Measurements from ENCODE around the gene MSL3B.

MSL3B gene

DNA sequence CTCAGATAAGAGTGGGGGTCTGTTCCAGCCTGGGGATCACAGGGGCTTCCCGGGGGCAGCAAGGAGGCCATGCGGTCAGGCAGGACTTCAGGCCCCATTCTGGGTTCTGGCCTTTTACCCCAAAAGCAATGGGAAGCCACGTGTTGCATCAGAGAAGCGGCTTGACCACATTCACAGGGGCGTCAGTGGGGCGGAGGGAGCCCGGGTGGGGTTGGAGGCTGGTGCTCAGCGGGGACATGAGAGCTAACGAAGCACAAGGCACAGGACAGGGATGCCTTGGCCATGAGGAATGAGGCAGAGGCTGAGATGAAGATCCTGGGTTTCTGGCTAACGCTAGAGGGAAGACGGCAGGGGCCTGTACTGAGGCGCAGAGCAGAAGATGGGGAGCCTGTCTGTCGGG is 19.9 kb downstream of the MSL3B start:
- Histone ChIP-seq H3K4me1 (no peaks in the 10 kb centered on the region), H3K9ac (ENCODE audit: low read depth in 2 of 2, low read length in 2 of 2) (no peak overlapping the region), H3K4me3 (no peak overlapping the region), H3K27ac (no peak overlapping the region), H3K27me3 (no peaks in the 10 kb centered on the region), H3K36me3 (no peaks in the 10 kb centered on the region), H3K9me3 (no peaks in the 10 kb centered on the region)
- TF ChIP-seq, protein P1, sequence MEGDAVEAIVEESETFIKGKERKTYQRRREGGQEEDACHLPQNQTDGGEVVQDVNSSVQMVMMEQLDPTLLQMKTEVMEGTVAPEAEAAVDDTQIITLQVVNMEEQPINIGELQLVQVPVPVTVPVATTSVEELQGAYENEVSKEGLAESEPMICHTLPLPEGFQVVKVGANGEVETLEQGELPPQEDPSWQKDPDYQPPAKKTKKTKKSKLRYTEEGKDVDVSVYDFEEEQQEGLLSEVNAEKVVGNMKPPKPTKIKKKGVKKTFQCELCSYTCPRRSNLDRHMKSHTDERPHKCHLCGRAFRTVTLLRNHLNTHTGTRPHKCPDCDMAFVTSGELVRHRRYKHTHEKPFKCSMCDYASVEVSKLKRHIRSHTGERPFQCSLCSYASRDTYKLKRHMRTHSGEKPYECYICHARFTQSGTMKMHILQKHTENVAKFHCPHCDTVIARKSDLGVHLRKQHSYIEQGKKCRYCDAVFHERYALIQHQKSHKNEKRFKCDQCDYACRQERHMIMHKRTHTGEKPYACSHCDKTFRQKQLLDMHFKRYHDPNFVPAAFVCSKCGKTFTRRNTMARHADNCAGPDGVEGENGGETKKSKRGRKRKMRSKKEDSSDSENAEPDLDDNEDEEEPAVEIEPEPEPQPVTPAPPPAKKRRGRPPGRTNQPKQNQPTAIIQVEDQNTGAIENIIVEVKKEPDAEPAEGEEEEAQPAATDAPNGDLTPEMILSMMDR (IDR thresholded peaks at IDR 0.05): no peak
- intact Hi-C loops (cut with DNase I): loop anchor here (10.0 kb wide), 1 partner anchor 583 kb away; no protein-coding TSS in a partner anchor
- no peak for DNase-seq

DNA sequence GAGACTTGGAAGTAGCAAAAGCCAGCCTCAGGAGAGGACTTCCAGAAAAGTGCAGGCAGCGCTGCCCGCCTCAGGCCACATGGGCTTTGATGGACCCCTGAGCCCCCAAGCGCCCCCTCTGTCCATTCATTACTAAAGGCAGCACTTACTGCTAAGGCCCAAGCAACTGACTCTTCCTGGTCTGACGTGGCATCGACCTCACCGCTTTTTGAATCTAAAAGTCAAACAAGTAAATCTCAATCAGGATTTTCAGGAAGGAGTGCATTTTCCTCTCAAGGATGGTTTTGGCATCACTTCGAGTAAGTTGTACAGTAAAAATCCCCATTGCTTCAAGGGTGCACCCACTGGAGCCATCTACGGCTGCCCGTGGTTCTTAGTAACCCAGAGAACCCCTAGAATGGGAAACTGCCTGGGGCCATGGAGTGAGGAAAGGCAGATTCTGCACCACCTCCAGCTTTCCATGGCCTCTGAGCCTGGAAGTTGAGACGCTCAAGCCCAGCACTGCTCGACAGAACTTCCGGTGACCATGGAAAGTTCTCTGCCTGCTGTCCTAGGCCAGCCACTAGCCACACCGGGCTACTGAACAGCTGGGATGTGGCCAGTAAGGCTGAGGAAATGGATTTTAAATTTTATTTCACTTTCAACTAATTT is 20.8 kb downstream of the MSL3B start:
- TF ChIP-seq, protein P1 (IDR thresholded peaks at IDR 0.05): no peak
- no peak overlapping the region for H3K27ac ChIP-seq
- no peak overlapping the region for H3K9ac ChIP-seq (ENCODE audit: low read depth in 2 of 2, low read length in 2 of 2)
- H3K27me3 ChIP-seq: no peaks in the 10 kb centered on the region
- H3K4me1 ChIP-seq: no peaks in the 10 kb centered on the region
- intact Hi-C loops (cut with DNase I): loop anchor here (10.0 kb wide), 1 partner anchor 583 kb away; no protein-coding TSS in a partner anchor
- no peak overlapping the region for H3K4me3 ChIP-seq
- no peaks in the 10 kb centered on the region for H3K9me3 ChIP-seq
- no peak for DNase-seq
- H3K36me3 ChIP-seq: no peaks in the 10 kb centered on the region

DNA sequence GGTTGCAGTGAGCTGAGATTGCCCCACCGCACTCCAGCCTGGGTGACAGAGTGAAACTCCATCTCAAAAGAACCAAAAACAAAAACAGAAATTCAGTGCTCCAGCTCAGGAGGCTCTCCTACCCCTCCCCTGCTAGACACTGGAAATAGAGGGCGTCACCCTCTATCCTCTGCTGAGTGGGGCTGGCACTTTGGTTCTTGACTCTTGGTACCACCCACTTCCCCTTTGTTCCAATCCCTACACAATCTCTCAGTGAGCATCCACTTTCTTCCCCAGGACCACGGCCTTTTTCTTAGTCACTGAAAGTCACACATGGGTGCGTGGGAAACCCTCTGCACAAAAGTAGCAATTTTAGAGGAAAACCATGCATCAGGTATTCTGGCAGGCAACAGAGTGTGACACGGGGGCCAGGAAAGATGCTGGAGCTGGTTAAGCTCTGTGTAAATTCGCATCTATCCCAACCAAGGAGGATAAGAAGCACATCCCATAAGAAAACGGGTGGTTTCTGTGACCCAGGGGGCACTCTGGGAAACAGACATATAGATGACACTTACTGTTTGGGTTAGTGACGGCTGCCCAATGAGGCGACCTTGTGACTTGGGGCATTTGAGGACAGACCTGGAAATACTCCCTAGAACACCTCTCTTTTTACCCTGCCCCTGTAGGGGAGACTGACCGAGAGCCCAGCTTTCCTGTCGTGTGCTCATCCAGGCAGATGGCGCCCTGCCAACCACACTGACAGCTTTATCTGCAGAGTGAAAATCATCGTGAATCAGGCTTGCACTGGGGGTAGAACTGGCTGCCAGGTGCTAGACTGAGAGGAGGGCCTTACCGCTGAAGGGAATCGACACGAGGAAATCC is 21.6 kb downstream of the MSL3B start:
- DNase-seq: no peak
- no peaks in the 10 kb centered on the region for H3K9me3 ChIP-seq
- no peaks in the 10 kb centered on the region for H3K27me3 ChIP-seq
- no peak overlapping the region for H3K27ac ChIP-seq
- TF ChIP-seq, protein P1 (IDR thresholded peaks at IDR 0.05): no peak
- no peak overlapping the region for H3K4me3 ChIP-seq
- intact Hi-C loops (cut with DNase I): loop anchor here (10.0 kb wide), 1 partner anchor 582 kb away; no protein-coding TSS in a partner anchor
- H3K9ac ChIP-seq (ENCODE audit: low read depth in 2 of 2, low read length in 2 of 2): no peak overlapping the region
- H3K36me3 ChIP-seq: no peaks in the 10 kb centered on the region
- no peaks in the 10 kb centered on the region for H3K4me1 ChIP-seq

DNA sequence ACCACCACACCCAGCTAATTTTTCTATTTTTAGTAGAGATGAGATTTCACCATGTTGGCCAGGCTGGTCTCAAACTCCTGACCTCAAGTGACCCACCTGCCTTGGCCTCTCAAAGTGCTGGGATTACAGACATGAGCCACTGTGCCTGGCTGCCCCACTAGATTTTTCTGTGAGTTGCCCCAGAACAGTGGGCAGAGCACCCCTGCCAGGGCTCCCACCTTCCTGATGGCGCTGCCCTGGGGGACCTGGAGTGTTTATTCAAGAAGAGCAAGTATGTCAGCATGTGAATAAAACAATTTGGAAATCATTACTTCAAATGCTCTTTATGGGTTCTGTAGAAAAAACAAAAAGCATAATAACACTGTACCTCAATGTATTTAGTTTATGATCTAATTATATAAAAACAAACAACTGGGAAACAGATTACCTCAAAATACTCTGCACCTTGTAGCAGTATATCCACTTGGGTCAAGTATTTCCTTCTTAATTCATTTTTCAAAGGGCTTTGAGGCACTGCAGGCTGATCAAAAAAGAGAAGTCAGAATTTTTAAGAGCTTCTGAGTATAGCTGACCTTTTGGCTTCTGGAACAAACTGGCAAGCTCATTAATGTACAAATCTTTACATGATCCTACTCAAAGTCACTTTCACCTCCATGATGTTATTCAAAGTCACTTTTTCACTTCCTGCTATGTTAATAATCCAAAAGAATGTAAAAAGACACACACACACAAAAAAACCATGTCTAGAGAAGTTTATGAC is 22.7 kb downstream of the MSL3B start:
- Histone ChIP-seq H3K9me3 (no peaks in the 10 kb centered on the region), H3K27ac (no peak overlapping the region), H3K27me3 (no peaks in the 10 kb centered on the region), H3K36me3 (no peaks in the 10 kb centered on the region), H3K4me1 (no peaks in the 10 kb centered on the region), H3K4me3 (no peak overlapping the region), H3K9ac (ENCODE audit: low read depth in 2 of 2, low read length in 2 of 2) (no peak overlapping the region)
- intact Hi-C loops (cut with DNase I): loop anchor here (10.0 kb wide), 1 partner anchor 581 kb away; no protein-coding TSS in a partner anchor
- DNase-seq: no peak
- TF ChIP-seq, protein P1 (IDR thresholded peaks at IDR 0.05): no peak

DNA sequence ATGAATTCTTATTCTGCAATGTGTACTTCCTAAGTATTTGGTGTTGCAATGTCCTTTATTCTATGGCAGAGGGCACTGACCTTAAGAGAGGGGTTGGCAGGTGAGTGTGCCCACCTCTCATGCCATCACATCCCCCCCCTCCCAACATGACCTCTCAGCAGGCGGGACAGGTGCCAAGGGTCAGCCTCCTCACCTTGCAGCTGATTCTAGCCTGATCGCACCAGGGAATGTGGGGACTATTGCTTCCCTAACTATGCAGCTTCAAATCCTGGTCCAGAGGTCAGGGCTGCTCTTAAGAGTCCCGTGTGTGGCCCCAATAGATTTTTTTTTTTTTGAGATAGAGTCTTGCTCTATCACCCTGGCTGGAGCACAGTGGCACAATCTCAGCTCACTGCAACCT is 23.4 kb downstream of the MSL3B start:
- intact Hi-C loops (cut with DNase I): loop anchor here (10.0 kb wide), 1 partner anchor 580 kb away; no protein-coding TSS in a partner anchor
- Histone ChIP-seq H3K27me3 (no peaks in the 10 kb centered on the region), H3K27ac (no peak overlapping the region), H3K9ac (ENCODE audit: low read depth in 2 of 2, low read length in 2 of 2) (no peak overlapping the region), H3K36me3 (no peaks in the 10 kb centered on the region), H3K4me3 (no peak overlapping the region), H3K4me1 (no peaks in the 10 kb centered on the region), H3K9me3 (no peaks in the 10 kb centered on the region)
- DNase-seq: no peak
- TF ChIP-seq, protein P1 (IDR thresholded peaks at IDR 0.05): no peak
